ENCODE results near the gene MEIS3.

The MEIS3 gene

GRCh38 chr19:47434088-47434487 lies 14.8 kb upstream of the MEIS3 start:
- no peak for FAIRE-seq

- FAIRE-seq = no peak
Measured at GRCh38 chr19:47433121-47433520, 13.8 kb upstream of the MEIS3 start.

GRCh38 chr19:47432499-47432898 lies 13.2 kb upstream of the MEIS3 start:
- FAIRE-seq = no peak

GRCh38 chr19:47432091-47432490 lies 12.8 kb upstream of the MEIS3 start:
- no peak for FAIRE-seq

- FAIRE-seq = no peak
Measured at GRCh38 chr19:47430041-47430802, 10.9 kb upstream of the MEIS3 start.

GRCh38 chr19:47429140-47429793 lies 9.9 kb upstream of the MEIS3 start:
- no peak for FAIRE-seq

GRCh38 chr19:47428177-47428894 lies 9.0 kb upstream of the MEIS3 start:
- FAIRE-seq = peak; percentile 100

DNA sequence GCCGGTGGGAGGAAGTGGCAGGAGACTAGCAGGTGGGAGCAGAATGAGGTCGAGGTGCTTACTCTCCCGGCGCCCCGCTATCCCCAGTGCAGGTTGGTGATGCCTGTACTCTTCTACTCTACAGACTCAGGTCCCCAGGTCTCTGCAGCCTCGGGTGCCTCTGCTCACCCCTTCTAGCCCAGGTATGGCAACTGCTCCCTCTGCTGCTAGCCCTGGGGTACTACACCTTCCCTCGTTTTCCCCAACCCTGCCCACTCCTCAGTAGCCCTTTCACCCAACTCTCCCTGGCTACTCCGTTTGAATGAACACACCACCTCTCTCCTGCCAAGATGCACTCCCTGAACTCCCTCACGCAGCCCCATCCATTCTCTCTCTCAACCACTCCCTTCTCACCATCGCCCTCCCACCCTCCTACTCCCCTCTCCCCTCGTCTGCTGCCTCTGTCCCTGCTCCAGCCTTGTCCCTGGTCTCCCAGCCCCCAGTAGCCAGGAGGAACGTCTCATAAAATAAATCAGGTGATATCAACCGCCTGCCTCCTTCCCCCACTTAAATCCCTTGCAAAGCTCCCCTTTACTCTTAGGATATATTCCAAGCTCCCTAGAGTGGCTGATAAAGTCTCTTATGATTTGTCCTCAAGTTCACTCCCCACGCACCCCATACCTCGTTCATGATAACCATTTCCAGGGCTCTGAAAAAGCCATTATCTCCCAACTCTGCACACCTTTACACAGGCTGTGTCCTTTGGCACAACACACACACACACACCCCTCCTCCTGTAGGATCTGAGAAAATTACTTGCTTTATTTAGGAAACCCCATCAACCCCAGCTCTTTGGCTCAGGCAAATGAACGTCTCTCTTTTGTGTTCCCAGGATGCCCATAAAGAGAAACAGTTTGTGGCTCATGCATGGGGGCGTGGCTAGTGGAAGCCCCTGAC lies 8.2 kb upstream of the MEIS3 start:
- peak; percentile 89 for FAIRE-seq

GRCh38 chr19:47423203-47423882 lies 4.0 kb upstream of the MEIS3 start:
- no peak for FAIRE-seq

DNA sequence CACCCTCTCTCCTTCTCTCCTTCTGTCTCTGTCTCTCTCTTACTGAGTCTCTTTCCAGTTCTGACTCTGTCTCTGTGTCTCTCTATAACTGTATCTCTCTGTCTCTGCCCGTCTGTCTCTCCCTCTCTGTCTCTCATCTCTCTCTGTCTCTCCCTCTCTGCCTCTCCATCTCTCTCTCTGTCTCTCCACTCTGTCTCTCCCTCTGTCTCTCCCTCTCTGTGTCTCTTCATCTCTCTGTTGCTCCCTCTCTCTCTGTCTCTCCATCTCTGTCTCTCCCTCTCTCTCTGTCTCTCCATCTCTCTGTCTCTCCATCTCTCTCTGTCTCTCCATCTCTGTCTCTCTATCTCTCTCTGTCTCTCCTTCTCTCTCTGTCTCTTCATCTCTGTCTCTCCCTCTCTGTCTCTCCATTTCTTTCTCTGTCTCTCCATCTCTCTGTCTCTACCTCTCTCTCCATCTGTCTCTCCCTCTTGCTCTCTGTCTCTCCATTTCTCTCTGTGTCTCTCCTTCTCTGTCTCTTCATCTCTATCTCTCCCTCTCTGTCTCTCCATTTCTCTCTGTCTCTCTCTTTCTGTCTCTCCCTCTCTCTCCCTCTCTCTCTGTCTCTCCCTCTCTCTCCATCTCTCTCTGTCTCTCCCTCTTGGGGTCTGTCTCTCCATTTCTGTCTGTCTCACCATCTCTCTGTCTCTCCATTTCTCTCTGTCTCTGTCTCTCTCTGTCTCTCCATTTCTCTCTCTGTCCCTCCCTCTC lies 3.3 kb upstream of the MEIS3 start:
- no peak for FAIRE-seq

- FAIRE-seq = no peak
Measured at GRCh38 chr19:47421844-47422395, 2.6 kb upstream of the MEIS3 start.

DNA sequence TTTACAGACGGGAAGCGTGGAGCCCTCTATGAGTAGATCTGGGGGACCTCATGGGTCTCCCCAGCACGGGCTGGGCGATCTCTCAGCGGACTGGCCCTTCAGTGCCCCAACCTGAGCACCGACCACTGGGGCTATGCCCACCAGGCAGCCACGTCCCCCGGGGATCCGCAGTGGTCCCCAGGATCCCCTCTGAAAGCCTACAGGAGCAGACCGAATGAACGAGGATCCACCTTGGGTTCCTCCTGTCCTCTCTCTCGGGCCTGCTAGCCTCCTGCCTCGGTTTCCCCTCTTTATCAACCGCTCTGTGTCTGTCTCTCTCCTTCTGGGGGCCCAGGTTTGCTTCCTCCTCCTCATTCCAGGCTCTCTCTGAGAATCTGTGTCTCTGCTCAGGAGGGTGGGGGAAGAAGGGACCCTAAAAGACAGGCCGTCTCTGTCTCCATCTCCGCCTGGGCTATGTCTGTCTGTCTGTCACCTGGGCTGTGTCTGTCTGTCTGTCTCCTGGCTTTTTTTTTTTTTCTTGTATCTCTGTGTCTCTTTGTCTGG lies 2.0 kb upstream of the MEIS3 start:
- no peak for FAIRE-seq

GRCh38 chr19:47419789-47420188 lies 462 bp upstream of the MEIS3 start:
- no peak for FAIRE-seq

DNA sequence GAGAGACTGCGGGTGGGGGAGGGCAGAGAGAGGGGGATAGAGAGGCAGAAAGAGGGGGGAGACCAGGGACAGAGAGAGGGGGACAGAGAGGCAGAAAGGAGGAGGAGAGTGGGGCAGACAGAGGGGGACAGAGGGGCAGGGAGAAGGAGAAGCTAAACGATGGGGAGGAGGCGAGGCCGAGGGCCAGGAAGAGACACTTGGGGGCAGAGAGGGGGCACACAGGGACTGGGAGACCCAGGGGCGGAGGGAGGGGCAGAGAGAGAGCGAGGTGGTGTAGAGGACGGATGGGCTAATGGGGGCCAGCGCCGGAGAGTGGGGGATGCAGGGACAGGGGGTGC lies 666 bp downstream of the MEIS3 start:
- FAIRE-seq = no peak

GRCh38 chr19:47417746-47418691 lies 1.3 kb downstream of the MEIS3 start:
- no peak for FAIRE-seq

- FAIRE-seq = no peak
Measured at GRCh38 chr19:47417107-47417745, 2.1 kb downstream of the MEIS3 start.

DNA sequence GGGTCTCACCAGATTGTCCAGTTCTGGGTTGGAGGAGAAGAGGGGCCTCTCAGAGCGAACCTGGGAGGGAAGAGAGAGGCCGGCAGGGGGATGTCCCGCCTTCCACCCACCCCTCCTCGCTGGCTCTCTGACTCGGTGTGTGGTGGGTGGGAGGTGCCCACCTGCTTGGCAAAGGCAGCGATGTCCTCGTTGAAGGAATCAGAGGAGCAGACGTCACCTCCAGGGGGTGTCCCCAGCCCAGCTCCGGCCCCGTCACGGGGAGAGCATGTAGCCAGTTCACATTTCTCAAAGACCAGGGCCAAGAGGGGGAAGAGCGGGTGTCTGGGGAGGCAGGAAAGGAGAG lies 2.7 kb downstream of the MEIS3 start:
- no peak for FAIRE-seq

- no peak for FAIRE-seq
Measured at GRCh38 chr19:47415953-47416642, 3.2 kb downstream of the MEIS3 start.

- FAIRE-seq = no peak
Measured at GRCh38 chr19:47414469-47414868, 4.9 kb downstream of the MEIS3 start.

All from G401.6 (cell line).